Measurements from ENCODE around the gene ZKSCAN4. TPM values are rescaled to one million over a fixed set of nuclear protein-coding genes. Genes with fewer than 3 reads are reported as not detected.

The ZKSCAN4 gene
- total RNA-seq, 1 donor from 2014 or later = 6.0 TPM

DNA sequence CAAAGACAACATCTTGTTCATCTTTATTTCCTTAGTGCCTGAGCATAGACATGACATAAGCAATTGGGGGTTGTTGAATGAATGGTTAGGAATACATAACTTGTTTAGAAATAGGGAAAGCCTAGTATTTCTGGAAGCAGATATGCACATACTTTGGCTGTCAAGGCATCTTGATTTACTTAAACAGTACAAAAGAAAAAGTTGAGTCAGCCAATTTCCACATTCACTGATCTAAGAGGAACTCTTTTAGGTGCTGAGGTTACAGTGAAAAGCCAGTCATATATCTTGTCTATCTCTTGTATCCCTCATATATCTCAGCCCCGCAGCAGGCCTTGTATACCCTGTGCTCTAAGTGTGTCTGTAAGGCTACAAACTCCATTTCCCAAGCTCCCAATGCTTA lies 11.6 kb downstream of the ZKSCAN4 start:
- peaks cover 3% of the 10 kb centered on the region for H3K9me3 Mint-ChIP-seq
- DNase-seq (ENCODE audit: low spot score) = no peak
- H3K27ac Mint-ChIP-seq = no peak overlapping the region
- intact Hi-C loops (cut with micrococcal nuclease) = no loop called here
- H3K4me1 Mint-ChIP-seq (ENCODE audit: low read depth) = no peaks in the 10 kb centered on the region
- peaks cover 20% of the 10 kb centered on the region for H3K36me3 Mint-ChIP-seq (ENCODE audit: low read depth)
- no peak overlapping the region for H3K4me3 Mint-ChIP-seq
- peaks cover 4% of the 10 kb centered on the region for H3K27me3 Mint-ChIP-seq (ENCODE audit: insufficient read depth)

DNA sequence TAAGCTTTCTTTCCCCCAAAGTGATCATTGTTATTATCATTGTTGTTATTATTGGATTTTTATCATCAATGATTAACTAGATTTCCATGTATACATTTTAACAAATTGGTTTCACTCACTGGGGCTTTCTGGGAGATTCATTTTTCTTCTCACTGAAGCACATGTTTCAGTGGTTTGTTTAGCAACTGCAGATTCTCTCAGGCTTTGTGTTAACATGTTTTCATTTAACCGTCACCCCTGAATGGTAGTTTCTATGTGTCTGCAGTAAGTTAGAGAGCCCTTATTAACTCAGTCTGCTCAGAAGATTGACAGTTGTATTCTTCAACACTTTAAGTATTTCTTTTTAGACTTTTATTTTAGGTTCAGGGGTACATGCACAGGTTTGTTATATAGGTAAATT lies 12.4 kb downstream of the ZKSCAN4 start:
- intact Hi-C loops (cut with micrococcal nuclease) = no loop called here
- no peak overlapping the region for H3K4me3 Mint-ChIP-seq
- no peak overlapping the region for H3K27ac Mint-ChIP-seq
- H3K4me1 Mint-ChIP-seq (ENCODE audit: low read depth) = no peaks in the 10 kb centered on the region
- peaks cover 3% of the 10 kb centered on the region for H3K9me3 Mint-ChIP-seq
- no peak for DNase-seq (ENCODE audit: low spot score)
- H3K36me3 Mint-ChIP-seq (ENCODE audit: low read depth) = peaks cover 17% of the 10 kb centered on the region
- H3K27me3 Mint-ChIP-seq (ENCODE audit: insufficient read depth) = peaks cover 5% of the 10 kb centered on the region

DNA sequence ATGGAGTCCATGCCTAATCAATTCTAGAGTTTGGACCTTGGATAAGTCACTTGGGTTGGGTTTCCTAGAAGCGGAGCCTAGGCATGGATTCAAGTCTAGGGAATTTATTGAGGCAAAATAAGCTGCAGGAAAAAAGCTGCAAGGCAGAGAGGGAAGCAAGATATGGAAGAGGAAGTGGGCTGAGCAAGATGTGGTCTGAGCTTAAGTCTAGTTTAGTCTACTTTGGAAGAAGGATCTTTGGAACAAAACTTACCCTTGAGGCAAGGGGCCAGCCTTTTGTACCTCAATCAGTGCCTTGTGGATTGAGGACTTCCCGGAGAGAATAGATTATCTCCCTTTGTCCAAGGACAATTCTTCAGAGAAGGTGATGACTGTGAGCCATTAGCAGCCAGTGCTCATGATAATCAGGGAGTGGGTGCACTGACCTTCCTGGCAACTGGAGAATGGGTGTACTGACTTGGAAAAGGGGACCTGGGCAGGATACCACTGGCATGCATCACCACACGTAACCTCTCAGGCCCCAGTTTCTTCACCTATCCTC lies 16.1 kb downstream of the ZKSCAN4 start:
- peaks cover 13% of the 10 kb centered on the region for H3K9me3 Mint-ChIP-seq
- no peak for DNase-seq (ENCODE audit: low spot score)
- no peak overlapping the region for H3K4me3 Mint-ChIP-seq
- intact Hi-C loops (cut with micrococcal nuclease) = no loop called here
- peaks cover 12% of the 10 kb centered on the region for H3K36me3 Mint-ChIP-seq (ENCODE audit: low read depth)
- H3K4me1 Mint-ChIP-seq (ENCODE audit: low read depth) = no peaks in the 10 kb centered on the region
- H3K27ac Mint-ChIP-seq = no peak overlapping the region
- H3K27me3 Mint-ChIP-seq (ENCODE audit: insufficient read depth) = peaks cover 9% of the 10 kb centered on the region

DNA sequence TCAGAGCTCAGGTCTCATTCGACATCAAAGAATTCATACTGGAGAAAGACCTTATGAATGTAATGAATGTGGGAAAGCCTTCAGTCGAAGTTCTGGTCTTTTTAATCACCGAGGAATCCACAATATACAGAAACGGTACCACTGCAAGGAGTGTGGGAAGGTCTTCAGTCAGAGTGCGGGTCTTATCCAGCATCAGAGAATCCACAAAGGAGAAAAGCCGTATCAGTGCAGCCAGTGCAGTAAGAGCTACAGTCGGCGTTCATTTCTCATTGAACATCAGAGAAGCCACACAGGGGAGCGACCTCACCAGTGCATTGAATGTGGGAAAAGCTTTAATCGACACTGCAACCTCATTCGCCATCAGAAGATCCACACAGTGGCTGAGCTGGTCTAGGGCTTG lies 19.3 kb downstream of the ZKSCAN4 start:
- DNase-seq (ENCODE audit: low spot score) = no peak
- H3K9me3 Mint-ChIP-seq = peaks cover 11% of the 10 kb centered on the region
- no peak overlapping the region for H3K4me3 Mint-ChIP-seq
- H3K36me3 Mint-ChIP-seq (ENCODE audit: low read depth) = peaks cover 25% of the 10 kb centered on the region
- peaks cover under 1% of the 10 kb centered on the region for H3K4me1 Mint-ChIP-seq (ENCODE audit: low read depth)
- no peak overlapping the region for H3K27ac Mint-ChIP-seq
- H3K27me3 Mint-ChIP-seq (ENCODE audit: insufficient read depth) = peaks cover 9% of the 10 kb centered on the region
- intact Hi-C loops (cut with micrococcal nuclease) = no loop called here

DNA sequence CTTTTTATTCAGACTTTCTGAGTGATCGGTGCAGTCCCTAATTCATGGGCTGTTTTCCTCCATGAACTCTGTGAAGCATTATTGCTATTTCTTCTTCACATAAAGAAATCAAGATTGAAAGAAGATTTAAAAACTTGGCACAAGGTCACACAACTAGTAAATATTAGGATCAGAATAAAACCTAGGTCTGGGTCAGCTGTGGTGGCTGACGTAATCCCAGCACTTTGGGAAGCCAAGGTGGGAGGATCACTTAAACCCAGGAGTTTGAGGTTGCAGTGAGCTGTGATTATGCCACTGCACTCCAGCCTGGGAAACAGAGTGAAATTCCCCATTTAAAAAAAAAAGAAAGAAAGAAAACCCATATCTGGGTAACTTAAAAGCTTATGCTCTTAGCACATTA lies 25.6 kb downstream of the ZKSCAN4 start:
- Mint-ChIP-seq H3K27me3 (ENCODE audit: insufficient read depth) (peaks cover 18% of the 10 kb centered on the region), H3K4me3 (peak overlapping the region; percentile 88), H3K9me3 (peaks cover 7% of the 10 kb centered on the region), H3K4me1 (ENCODE audit: low read depth) (peaks cover 34% of the 10 kb centered on the region), H3K27ac (no peak overlapping the region), H3K36me3 (ENCODE audit: low read depth) (peaks cover 17% of the 10 kb centered on the region)
- DNase-seq (ENCODE audit: low spot score) = no peak
- intact Hi-C loops (cut with micrococcal nuclease) = no loop called here

- Mint-ChIP-seq H3K27ac (peak within 1 kb of the TSS; percentile 74), H3K9me3 (peaks cover 7% of the 10 kb centered on the region), H3K27me3 (ENCODE audit: insufficient read depth) (peaks cover 25% of the 10 kb centered on the region), H3K4me3 (peak within 1 kb of the TSS; percentile 88), H3K36me3 (ENCODE audit: low read depth) (peaks cover 12% of the 10 kb centered on the region), H3K4me1 (ENCODE audit: low read depth) (peaks cover 34% of the 10 kb centered on the region)
- intact Hi-C loops (cut with micrococcal nuclease) = no loop called here
- DNase-seq (ENCODE audit: low spot score) = no peak
Observed at GRCh38 chr6:28225056-28225834, 26.8 kb downstream of the ZKSCAN4 start, which contains the start of gene ZSCAN9. TSS of gene ZSCAN9 (plus strand) at chr6:28225275. CDS start at chr6:28227085, 1,810 bp downstream.

DNA sequence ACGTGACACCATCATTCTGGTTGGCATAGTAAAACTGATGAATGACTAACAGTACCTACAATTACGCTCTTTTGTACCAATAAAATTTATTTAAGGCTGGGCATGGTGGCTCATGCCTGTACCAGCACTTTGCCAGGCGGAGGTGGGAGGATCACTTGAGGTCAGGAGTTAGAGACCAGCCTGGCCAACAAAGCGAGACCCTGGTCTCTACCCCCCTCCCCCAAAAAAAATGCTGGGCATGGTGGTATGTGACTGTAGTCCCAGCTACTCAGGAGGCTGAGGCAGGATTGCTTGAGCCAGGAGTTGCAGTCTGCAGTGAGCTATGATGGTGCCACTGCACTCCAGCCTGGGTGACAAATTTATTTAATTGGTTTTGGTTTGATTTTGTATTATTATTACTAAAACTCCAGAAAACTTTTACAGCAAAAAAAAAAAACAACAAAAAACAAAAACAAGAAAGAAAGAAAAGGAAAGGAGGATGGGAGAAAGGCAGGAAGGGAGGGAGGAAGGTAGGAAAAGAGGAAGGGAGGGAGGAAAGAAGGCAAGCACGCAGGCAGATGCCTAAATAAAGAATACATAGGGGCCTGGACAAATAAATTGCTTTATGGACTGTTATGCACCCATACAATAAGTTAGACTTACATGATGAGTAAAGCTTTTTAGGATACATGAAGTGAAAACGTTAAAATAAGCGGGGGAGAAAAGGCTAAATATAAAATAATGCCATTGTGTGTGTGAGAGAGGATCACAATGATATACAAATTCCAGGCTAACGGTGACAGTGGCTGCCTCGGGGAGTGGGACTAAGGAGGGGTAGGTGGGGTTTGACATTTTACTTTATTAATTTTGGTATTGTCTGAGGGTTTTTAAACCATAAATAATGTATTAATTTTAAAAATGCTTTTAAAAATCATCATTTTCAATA lies 27.7 kb downstream of the ZKSCAN4 start:
- intact Hi-C loops (cut with micrococcal nuclease) = loop anchor here (5.0 kb wide), 1 partner anchor 43 kb away; the partner anchor contains the start of gene ZSCAN26
- DNase-seq (ENCODE audit: low spot score) = no peak
- H3K4me1 Mint-ChIP-seq (ENCODE audit: low read depth) = peaks cover 34% of the 10 kb centered on the region
- H3K27me3 Mint-ChIP-seq (ENCODE audit: insufficient read depth) = peaks cover 34% of the 10 kb centered on the region
- peak overlapping the region; percentile 88 for H3K4me3 Mint-ChIP-seq
- peaks cover 8% of the 10 kb centered on the region for H3K36me3 Mint-ChIP-seq (ENCODE audit: low read depth)
- peak overlapping the region; percentile 42 for H3K27ac Mint-ChIP-seq
- peaks cover 7% of the 10 kb centered on the region for H3K9me3 Mint-ChIP-seq

GRCh38 chr6:28220257-28221133 lies 31.6 kb downstream of the ZKSCAN4 start:
- intact Hi-C loops (cut with micrococcal nuclease) = loop anchor here (5.0 kb wide), 1 partner anchor 47 kb away; the partner anchor contains the start of gene ZSCAN26
- no peak overlapping the region for H3K27ac Mint-ChIP-seq
- H3K9me3 Mint-ChIP-seq = peaks cover 7% of the 10 kb centered on the region
- H3K4me3 Mint-ChIP-seq = no peak overlapping the region
- peaks cover 61% of the 10 kb centered on the region for H3K27me3 Mint-ChIP-seq (ENCODE audit: insufficient read depth)
- peaks cover 21% of the 10 kb centered on the region for H3K4me1 Mint-ChIP-seq (ENCODE audit: low read depth)
- no peak for DNase-seq (ENCODE audit: low spot score)
- no peaks in the 10 kb centered on the region for H3K36me3 Mint-ChIP-seq (ENCODE audit: low read depth)

- no peak overlapping the region for H3K27ac Mint-ChIP-seq
- peaks cover 12% of the 10 kb centered on the region for H3K4me1 Mint-ChIP-seq (ENCODE audit: low read depth)
- H3K36me3 Mint-ChIP-seq (ENCODE audit: low read depth) = no peaks in the 10 kb centered on the region
- H3K9me3 Mint-ChIP-seq = peaks cover 5% of the 10 kb centered on the region
- intact Hi-C loops (cut with micrococcal nuclease) = loop anchor here (5.0 to 10.0 kb wide), 2 partner anchors 34 to 436 kb away; partner anchors contain the start of gene ZKSCAN4
- DNase-seq (ENCODE audit: low spot score) = no peak
- peaks cover 70% of the 10 kb centered on the region for H3K27me3 Mint-ChIP-seq (ENCODE audit: insufficient read depth)
- H3K4me3 Mint-ChIP-seq = peak overlapping the region; percentile 83
Observed at GRCh38 chr6:28218312-28219248, 33.5 kb downstream of the ZKSCAN4 start.

- no peaks in the 10 kb centered on the region for H3K9me3 Mint-ChIP-seq
- no peaks in the 10 kb centered on the region for H3K36me3 Mint-ChIP-seq (ENCODE audit: low read depth)
- intact Hi-C loops (cut with micrococcal nuclease) = loop anchor here (5.0 to 10.0 kb wide), 2 partner anchors 34 to 437 kb away; partner anchors contain the start of gene ZKSCAN4
- peaks cover 14% of the 10 kb centered on the region for H3K4me1 Mint-ChIP-seq (ENCODE audit: low read depth)
- H3K27me3 Mint-ChIP-seq (ENCODE audit: insufficient read depth) = peaks cover 70% of the 10 kb centered on the region
- H3K4me3 Mint-ChIP-seq = peak overlapping the region; percentile 83
- H3K27ac Mint-ChIP-seq = no peak overlapping the region
- no peak for DNase-seq (ENCODE audit: low spot score)
Observed at GRCh38 chr6:28217890-28218289, 34.2 kb downstream of the ZKSCAN4 start.

DNA sequence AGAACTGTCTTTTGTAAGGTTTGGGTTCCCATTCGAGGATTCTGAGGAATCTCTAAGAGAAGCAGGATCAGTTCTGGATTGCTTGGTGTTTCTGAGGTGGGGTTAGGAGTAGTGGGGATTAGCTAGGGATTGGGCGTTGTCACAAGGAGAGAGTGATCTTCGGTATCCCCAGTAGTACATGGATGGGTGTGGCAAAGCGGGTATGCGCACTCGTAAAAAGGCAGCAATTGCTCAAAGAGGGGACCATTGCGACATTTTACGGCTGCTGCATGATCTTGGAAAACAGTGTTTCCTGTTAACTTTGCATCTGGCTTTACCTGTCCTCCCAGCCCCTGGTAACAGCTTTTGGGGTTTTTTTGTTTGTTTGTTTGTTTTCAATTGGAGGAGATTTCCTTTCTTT lies 36.6 kb downstream of the ZKSCAN4 start:
- no peak for DNase-seq (ENCODE audit: low spot score)
- Mint-ChIP-seq H3K36me3 (ENCODE audit: low read depth) (peaks cover 2% of the 10 kb centered on the region), H3K27me3 (ENCODE audit: insufficient read depth) (peaks cover 81% of the 10 kb centered on the region), H3K4me1 (ENCODE audit: low read depth) (peaks cover 26% of the 10 kb centered on the region), H3K4me3 (peak overlapping the region; percentile 49), H3K27ac (no peak overlapping the region), H3K9me3 (no peaks in the 10 kb centered on the region)
- intact Hi-C loops (cut with micrococcal nuclease) = loop anchor here (5.0 to 10.0 kb wide), 2 partner anchors 37 to 439 kb away; partner anchors contain the start of gene ZKSCAN4
